IPS-18a (cell line): ENCODE data around the gene PLCB4.
A peak's percentile ranks its signal among the peaks of the same experiment; 100 is the strongest.

ENCODE experiments used
- H3K27ac ChIP-seq: one replicate; pipeline ENCODE4 v1.5.1; 2013; ENCODE audit warnings: low read length
- H3K27me3 ChIP-seq: one replicate; pipeline ENCODE4 v1.6.1; 2013; ENCODE audit warnings: mild to moderate bottlenecking, low read length; ENCODE audit not compliant: control insufficient read depth, insufficient read depth
- H3K36me3 ChIP-seq: one replicate; pipeline ENCODE4 v1.6.1; 2013; ENCODE audit warnings: low read depth, low read length; ENCODE audit not compliant: control insufficient read depth
- H3K4me1 ChIP-seq: one replicate; pipeline ENCODE4 v1.6.1; 2013; ENCODE audit warnings: low read depth, low read length; ENCODE audit not compliant: control insufficient read depth
- H3K4me3 ChIP-seq: one replicate; pipeline ENCODE4 v1.5.1; 2013; ENCODE audit warnings: low read length
- H3K9ac ChIP-seq: one replicate; pipeline ENCODE4 v1.6.1; 2013; ENCODE audit warnings: mild to moderate bottlenecking, low read length, moderate library complexity
- H3K9me3 ChIP-seq: one replicate; pipeline ENCODE4 v1.6.1; 2013; ENCODE audit warnings: low read depth, low read length; ENCODE audit not compliant: control insufficient read depth

The PLCB4 gene

GRCh38 chr20:9493803-9494202 is 424.9 kb downstream of the PLCB4 start:
- Histone ChIP-seq H3K9me3 (no peaks in the 10 kb centered on the region), H3K9ac (no peak overlapping the region), H3K27ac (no peak overlapping the region), H3K36me3 (no peaks in the 10 kb centered on the region), H3K4me3 (no peak overlapping the region), H3K4me1 (no peaks in the 10 kb centered on the region), H3K27me3 (no peaks in the 10 kb centered on the region)

DNA sequence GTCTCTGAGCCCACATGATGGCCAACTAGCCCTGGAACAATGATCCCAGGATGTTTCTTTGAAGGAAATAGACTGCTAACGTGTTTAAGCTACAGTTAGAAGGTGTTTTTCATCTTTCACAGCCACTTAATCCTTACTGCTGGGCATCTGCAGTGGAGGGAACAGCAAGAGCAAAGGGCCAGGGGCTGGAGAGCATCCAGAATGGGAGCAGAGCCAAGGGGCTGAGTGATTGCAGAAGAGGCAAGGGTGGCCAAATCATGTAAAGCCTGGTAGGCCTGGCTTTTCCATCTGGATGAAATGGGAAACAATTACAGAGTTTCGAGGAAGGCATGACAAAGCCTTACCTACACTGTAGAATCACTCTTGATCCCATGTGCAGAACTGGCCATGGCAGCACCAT is 426.8 kb downstream of the PLCB4 start:
- Histone ChIP-seq H3K9ac (no peak overlapping the region), H3K4me1 (no peaks in the 10 kb centered on the region), H3K4me3 (no peak overlapping the region), H3K27ac (no peak overlapping the region), H3K27me3 (no peaks in the 10 kb centered on the region), H3K9me3 (no peaks in the 10 kb centered on the region), H3K36me3 (no peaks in the 10 kb centered on the region)

- Histone ChIP-seq H3K9ac (no peak overlapping the region), H3K4me3 (no peak overlapping the region), H3K4me1 (no peaks in the 10 kb centered on the region), H3K36me3 (no peaks in the 10 kb centered on the region), H3K9me3 (no peaks in the 10 kb centered on the region), H3K27ac (no peak overlapping the region), H3K27me3 (no peaks in the 10 kb centered on the region)
These were observed 427.3 kb downstream of the PLCB4 start for GRCh38 chr20:9496155-9496554.

DNA sequence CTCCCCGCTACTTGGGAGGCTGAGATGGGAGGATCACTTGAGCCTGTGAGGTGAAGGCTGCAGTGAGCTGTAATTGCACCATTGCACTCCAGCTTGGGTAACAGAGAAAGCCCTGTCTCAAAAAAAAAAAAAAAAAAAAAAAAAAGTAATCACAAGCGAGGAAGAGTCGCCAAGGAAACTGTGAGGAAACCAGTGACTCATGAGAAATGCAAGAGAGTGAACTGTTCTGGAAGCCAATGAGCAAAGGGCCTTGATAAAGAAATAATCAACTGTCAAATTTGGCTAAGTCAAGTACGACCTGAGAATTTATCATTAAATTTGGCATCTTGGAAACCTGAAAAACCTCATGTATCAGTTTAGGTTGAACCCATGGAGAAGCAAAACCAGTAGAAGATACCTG is 429.4 kb downstream of the PLCB4 start:
- no peaks in the 10 kb centered on the region for H3K9me3 ChIP-seq
- H3K9ac ChIP-seq: no peak overlapping the region
- H3K27ac ChIP-seq: no peak overlapping the region
- H3K4me1 ChIP-seq: no peaks in the 10 kb centered on the region
- H3K36me3 ChIP-seq: no peaks in the 10 kb centered on the region
- no peaks in the 10 kb centered on the region for H3K27me3 ChIP-seq
- no peak overlapping the region for H3K4me3 ChIP-seq

DNA sequence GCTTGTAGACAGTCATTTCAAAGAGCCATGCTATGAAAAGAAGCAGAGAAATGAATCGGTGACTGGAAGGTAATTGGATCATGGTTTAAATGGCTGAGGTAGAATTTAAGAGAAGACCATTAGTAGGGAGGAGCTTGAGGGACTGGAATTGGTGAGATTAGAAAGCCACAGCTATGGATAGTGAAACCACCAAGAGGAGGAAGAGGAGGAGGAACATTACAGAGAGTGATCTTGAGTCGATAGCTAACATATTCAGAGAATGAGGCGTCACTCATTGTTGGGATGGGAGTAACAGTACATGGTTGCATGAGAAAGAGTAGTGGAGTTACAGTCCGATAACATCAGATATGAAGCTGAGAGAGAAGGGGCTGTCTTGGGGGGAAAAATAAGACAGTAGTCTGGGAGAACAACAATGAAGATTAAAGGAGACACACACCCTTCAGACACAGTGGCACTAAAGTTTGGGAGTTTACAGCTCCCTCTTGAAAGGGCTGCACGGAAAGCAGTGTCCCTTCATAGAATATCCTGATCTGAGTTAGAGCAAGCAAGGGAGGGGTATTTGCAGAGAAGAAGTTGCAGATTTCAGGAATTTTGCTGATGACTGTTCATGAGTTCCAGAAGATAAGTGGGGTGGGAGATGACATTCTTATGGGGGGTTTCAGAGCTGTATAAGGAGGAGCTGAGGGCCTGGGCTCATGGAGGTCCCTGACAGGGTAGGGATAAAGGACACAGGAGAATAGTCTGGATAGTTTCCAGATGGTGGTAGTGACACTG is 430.4 kb downstream of the PLCB4 start:
- no peak overlapping the region for H3K9ac ChIP-seq
- no peaks in the 10 kb centered on the region for H3K9me3 ChIP-seq
- H3K27ac ChIP-seq: no peak overlapping the region
- no peak overlapping the region for H3K4me3 ChIP-seq
- H3K36me3 ChIP-seq: no peaks in the 10 kb centered on the region
- peaks cover 3% of the 10 kb centered on the region for H3K4me1 ChIP-seq
- peaks cover 3% of the 10 kb centered on the region for H3K27me3 ChIP-seq

- Histone ChIP-seq H3K27me3 (peaks cover 10% of the 10 kb centered on the region), H3K27ac (no peak overlapping the region), H3K4me3 (no peak overlapping the region), H3K36me3 (no peaks in the 10 kb centered on the region), H3K9me3 (no peaks in the 10 kb centered on the region), H3K4me1 (peaks cover 3% of the 10 kb centered on the region), H3K9ac (no peak overlapping the region)
These were observed 431.2 kb downstream of the PLCB4 start for GRCh38 chr20:9500121-9500520.

- no peak overlapping the region for H3K27ac ChIP-seq
- H3K4me3 ChIP-seq: no peak overlapping the region
- H3K9me3 ChIP-seq: no peaks in the 10 kb centered on the region
- H3K4me1 ChIP-seq: peaks cover 8% of the 10 kb centered on the region
- peaks cover 23% of the 10 kb centered on the region for H3K27me3 ChIP-seq
- no peak overlapping the region for H3K9ac ChIP-seq
- H3K36me3 ChIP-seq: no peaks in the 10 kb centered on the region
These were observed 432.6 kb downstream of the PLCB4 start for GRCh38 chr20:9501473-9501872.

GRCh38 chr20:9503526-9504245 is 434.8 kb downstream of the PLCB4 start:
- no peak overlapping the region for H3K27ac ChIP-seq
- peaks cover 9% of the 10 kb centered on the region for H3K4me1 ChIP-seq
- no peak overlapping the region for H3K9ac ChIP-seq
- peaks cover 45% of the 10 kb centered on the region for H3K27me3 ChIP-seq
- no peaks in the 10 kb centered on the region for H3K36me3 ChIP-seq
- H3K4me3 ChIP-seq: no peak overlapping the region
- H3K9me3 ChIP-seq: no peaks in the 10 kb centered on the region

DNA sequence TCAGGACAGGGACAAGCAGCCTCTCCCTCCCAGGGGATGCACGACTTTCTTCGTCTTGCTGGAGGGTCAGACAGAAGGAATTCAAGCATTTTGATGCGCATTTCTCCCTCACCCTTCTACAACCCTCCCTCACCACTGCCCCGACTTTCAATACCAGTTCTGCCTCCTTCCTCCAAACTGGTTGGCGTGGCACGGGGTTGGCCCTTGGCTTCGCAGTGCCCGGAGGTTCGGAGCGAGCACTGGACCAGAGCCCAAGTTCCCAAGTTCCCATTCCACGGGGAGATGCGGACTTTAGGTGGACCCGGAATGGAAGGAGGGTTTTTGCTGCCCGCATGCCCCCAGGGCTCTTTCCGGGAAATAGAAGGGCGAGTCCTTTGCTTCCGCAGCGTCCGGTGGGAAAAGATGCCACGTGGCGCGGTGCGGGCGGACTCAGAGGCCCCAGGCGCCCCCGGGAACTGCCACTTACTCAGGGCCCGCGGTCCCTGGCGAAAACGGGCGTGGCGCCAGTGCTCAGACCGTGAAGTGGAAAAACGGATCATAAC is 437.5 kb downstream of the PLCB4 start:
- Histone ChIP-seq H3K4me3 (peak overlapping the region; percentile 15), H3K9ac (no peak overlapping the region), H3K27me3 (peaks cover 72% of the 10 kb centered on the region), H3K9me3 (no peaks in the 10 kb centered on the region), H3K36me3 (no peaks in the 10 kb centered on the region), H3K27ac (no peak overlapping the region), H3K4me1 (peaks cover 12% of the 10 kb centered on the region)

- Histone ChIP-seq H3K4me3 (peak overlapping the region; percentile 15), H3K9me3 (no peaks in the 10 kb centered on the region), H3K27ac (no peak overlapping the region), H3K4me1 (peaks cover 12% of the 10 kb centered on the region), H3K27me3 (peaks cover 78% of the 10 kb centered on the region), H3K9ac (no peak overlapping the region), H3K36me3 (no peaks in the 10 kb centered on the region)
These were observed 438.1 kb downstream of the PLCB4 start for GRCh38 chr20:9506964-9507369.

DNA sequence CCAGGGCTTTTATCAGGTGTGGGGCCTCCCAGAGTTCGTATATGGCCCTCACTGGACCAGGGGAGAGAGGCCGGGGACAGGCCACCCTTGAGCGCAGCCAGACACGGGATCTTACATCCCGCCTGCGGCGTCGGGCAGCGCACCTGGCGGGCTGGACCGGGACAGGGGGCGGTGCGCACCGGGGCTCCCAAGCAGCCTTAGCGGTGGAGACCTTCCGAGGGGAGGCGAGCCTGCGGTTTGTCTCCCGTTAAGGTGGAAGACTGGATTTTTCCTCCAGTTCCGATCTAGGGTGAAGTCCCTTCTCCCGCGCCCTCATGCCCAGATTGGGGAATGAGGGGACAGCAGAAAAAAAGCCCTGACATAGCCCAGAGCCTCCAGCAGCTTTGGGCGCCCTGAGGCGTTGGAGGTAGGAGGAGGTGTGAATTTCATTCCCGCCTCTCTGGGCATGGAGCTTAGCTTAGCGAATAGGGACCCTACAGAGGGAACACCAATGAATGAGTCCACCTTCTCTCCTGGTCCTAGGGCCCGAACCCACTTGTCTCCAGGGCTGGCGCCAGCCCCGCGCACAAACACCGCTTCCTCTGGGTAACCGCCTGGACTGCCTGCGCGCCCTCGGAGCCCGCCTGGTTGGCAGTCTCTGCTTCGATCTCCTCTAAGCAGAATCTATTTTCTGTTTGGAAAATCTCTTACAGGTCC is 438.8 kb downstream of the PLCB4 start:
- Histone ChIP-seq H3K4me3 (peak overlapping the region; percentile 45), H3K27me3 (peaks cover 85% of the 10 kb centered on the region), H3K9ac (no peak overlapping the region)

More for the DNA sequence above, 438.8 kb downstream of the PLCB4 start:
- Histone ChIP-seq H3K36me3 (no peaks in the 10 kb centered on the region), H3K9me3 (no peaks in the 10 kb centered on the region), H3K4me1 (peaks cover 12% of the 10 kb centered on the region), H3K27ac (no peak overlapping the region)
